Stimulated activated naive CD8-positive, alpha-beta T cell treated with anti-CD3 and anti-CD28 coated beads, Interleukin-15, Interleukin-2, amounts not matched to agents 100 ng/mL and 50 ng/mL, for 24 hours (primary cell): ENCODE data around the gene ZFP28.

Experiments
- H3K27ac Mint-ChIP-seq: one replicate; pipeline ENCODE4 v1.8.0; 2021; ENCODE audit warnings: mild to moderate bottlenecking, mixed read lengths
- H3K27me3 Mint-ChIP-seq: one replicate; pipeline ENCODE4 v1.8.0; 2021; ENCODE audit warnings: mixed read lengths
- H3K36me3 Mint-ChIP-seq: one replicate; pipeline ENCODE4 v1.8.0; 2021; ENCODE audit warnings: low read depth, mixed read lengths
- H3K4me1 Mint-ChIP-seq: one replicate; pipeline ENCODE4 v1.8.0; 2021; ENCODE audit warnings: low read depth, mixed read lengths
- H3K4me3 Mint-ChIP-seq: one replicate; pipeline ENCODE4 v1.8.0; 2021; ENCODE audit warnings: mild to moderate bottlenecking, mixed read lengths
- H3K9me3 Mint-ChIP-seq: one replicate; pipeline ENCODE4 v1.8.0; 2021; ENCODE audit warnings: mixed read lengths

Gene ZFP28

GRCh38 chr19:56538761-56539263 is at the start of gene ZFP28:
Gene ZFP28, plus strand, starts transcription at chr19:56538948. Its CDS starts 71 bp downstream, at chr19:56539019.
- peak within 1 kb of the TSS; percentile 87 for H3K4me3 Mint-ChIP-seq
- peaks cover 18% of the 10 kb centered on the region for H3K4me1 Mint-ChIP-seq
- peak within 1 kb of the TSS; percentile 90 for H3K27ac Mint-ChIP-seq
- peaks cover 46% of the 10 kb centered on the region for H3K9me3 Mint-ChIP-seq
- peaks cover 49% of the 10 kb centered on the region for H3K36me3 Mint-ChIP-seq
- H3K27me3 Mint-ChIP-seq: no peaks in the 10 kb centered on the region

DNA sequence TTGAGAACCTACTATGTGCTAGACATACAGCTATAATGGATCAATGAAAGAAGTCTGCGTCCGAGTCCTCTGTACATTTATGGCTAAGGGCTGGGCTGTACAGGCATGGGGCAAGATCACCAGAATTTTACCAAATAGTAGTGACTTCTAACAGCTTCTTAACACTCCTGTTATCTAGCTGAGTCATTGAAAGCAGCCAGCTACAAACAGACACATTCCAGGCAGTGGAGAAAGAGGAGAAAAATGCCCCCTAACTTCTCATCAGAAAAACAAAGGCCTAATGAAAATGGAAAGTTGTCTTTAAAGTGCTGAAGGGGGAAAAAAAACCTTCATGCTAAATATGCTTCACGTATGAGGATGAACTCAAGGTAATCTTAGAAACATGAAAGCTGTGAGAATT is 47.3 kb upstream of the ZFP28 start:
- H3K4me1 Mint-ChIP-seq: no peaks in the 10 kb centered on the region
- H3K27me3 Mint-ChIP-seq: no peaks in the 10 kb centered on the region
- H3K36me3 Mint-ChIP-seq: peaks cover 52% of the 10 kb centered on the region
- H3K9me3 Mint-ChIP-seq: peaks cover 64% of the 10 kb centered on the region
- no peak overlapping the region for H3K4me3 Mint-ChIP-seq
- H3K27ac Mint-ChIP-seq: no peak overlapping the region

DNA sequence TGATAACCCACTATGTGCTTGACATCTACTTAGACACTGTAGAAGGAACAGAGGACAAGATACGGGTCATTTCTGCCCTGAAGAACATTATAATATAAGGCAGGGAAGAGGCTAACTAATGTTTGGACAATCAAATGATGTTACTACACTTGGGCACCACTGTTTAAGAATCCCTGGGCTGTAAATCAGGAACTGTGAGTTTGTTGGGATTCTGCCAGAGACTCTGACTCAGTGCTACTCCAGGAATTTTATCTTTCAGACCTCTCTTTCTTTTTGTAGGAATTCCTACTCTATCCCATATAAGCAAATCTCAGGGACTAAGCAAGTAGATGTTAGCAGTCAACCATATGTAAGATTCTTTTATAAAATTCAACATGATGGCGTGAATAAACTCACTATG is 34.2 kb upstream of the ZFP28 start:
- Mint-ChIP-seq H3K27me3 (peaks cover 4% of the 10 kb centered on the region), H3K36me3 (peaks cover 18% of the 10 kb centered on the region), H3K4me1 (peaks cover 6% of the 10 kb centered on the region), H3K27ac (no peak overlapping the region), H3K4me3 (no peak overlapping the region), H3K9me3 (peaks cover 30% of the 10 kb centered on the region)

DNA sequence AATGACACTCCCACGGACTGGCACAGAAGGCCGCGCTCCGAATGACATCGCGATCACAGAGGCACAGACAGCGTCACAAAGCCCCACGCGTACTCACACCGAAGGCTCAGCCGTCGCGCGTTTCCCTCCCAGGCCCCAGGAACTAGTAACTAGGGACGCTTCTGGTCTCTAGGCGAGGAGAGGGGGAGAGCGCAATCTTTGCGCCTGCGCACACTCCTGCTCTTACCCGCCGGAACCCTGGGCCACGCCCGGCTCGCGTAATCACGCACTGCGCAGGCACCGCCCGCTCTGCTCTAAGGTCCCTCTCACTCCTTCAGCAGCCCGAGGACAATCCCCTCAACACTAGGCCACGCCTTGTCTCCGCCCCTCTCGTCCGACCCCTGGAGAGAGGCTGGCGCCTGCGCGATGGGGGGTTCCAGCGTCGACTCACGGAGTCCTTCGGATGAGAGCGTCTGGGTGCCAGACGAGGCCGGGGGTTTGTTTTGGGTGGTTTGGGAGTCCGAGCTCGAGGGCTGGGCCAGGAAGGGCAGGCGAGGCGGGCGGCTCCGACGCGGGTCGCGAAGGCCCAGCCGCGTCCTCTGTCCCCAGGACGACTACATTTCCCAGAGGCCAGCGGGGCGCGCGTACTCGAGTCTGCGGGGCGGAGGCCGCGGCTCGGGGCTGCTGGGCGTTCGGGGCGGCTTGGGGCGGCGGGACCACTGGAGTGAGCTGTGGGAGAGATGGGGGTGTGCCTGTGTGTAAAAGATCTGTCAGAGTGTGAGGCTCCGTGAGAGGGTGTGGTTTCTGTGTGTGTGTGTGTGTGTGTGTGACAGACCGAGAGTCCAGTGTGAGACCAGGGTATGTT is 31.1 kb upstream of the ZFP28 start, which contains the start of gene ZNF471:
ZNF471 (plus strand) TSS at position 410 of the 844 bp plus-strand sequence. CDS start 3,717 bp downstream, outside the sequence.
- Mint-ChIP-seq H3K4me1 (peaks cover 6% of the 10 kb centered on the region), H3K27me3 (peaks cover 4% of the 10 kb centered on the region), H3K27ac (no peak within 1 kb of the TSS), H3K9me3 (peaks cover 13% of the 10 kb centered on the region), H3K36me3 (peaks cover 11% of the 10 kb centered on the region), H3K4me3 (no peak within 1 kb of the TSS)

DNA sequence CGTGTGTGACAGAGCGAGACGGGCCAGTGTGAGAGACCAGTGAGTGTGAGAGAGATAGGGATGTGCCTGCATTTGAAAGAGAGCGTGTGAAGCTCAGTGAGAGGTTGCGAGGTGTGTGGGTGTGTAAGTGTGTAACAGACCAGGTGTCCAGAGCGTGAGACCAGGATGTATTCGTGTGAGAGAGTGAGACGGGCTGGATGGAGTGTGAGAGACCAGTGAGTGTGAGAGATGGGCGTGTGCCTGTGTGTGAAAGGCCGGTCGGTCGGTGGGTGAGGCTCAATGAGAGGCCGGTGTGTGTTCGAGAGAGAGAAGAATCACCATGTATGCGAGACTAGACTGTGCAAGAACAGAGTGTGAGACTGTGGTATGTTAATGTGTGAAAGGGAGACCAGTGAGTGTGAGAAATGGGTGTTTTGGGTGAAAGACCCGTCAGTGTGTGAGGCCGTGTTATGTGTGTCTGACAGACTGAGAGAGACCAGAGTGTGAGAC is 30.4 kb upstream of the ZFP28 start:
- Mint-ChIP-seq H3K36me3 (peaks cover 14% of the 10 kb centered on the region), H3K4me1 (peaks cover 6% of the 10 kb centered on the region), H3K27ac (no peak overlapping the region), H3K9me3 (peaks cover 14% of the 10 kb centered on the region), H3K27me3 (peaks cover 4% of the 10 kb centered on the region), H3K4me3 (no peak overlapping the region)

- H3K36me3 Mint-ChIP-seq: peaks cover 55% of the 10 kb centered on the region
- H3K4me1 Mint-ChIP-seq: no peaks in the 10 kb centered on the region
- peaks cover 60% of the 10 kb centered on the region for H3K9me3 Mint-ChIP-seq
- no peak overlapping the region for H3K27ac Mint-ChIP-seq
- H3K4me3 Mint-ChIP-seq: no peak overlapping the region
- no peaks in the 10 kb centered on the region for H3K27me3 Mint-ChIP-seq
Measured at GRCh38 chr19:56525214-56525860, 13.4 kb upstream of the ZFP28 start.

GRCh38 chr19:56537442-56537841 is 1.3 kb upstream of the ZFP28 start:
- Mint-ChIP-seq H3K27ac (peak overlapping the region; percentile 90), H3K9me3 (peaks cover 48% of the 10 kb centered on the region), H3K36me3 (peaks cover 46% of the 10 kb centered on the region), H3K27me3 (no peaks in the 10 kb centered on the region), H3K4me3 (peak overlapping the region; percentile 87), H3K4me1 (peaks cover 18% of the 10 kb centered on the region)

DNA sequence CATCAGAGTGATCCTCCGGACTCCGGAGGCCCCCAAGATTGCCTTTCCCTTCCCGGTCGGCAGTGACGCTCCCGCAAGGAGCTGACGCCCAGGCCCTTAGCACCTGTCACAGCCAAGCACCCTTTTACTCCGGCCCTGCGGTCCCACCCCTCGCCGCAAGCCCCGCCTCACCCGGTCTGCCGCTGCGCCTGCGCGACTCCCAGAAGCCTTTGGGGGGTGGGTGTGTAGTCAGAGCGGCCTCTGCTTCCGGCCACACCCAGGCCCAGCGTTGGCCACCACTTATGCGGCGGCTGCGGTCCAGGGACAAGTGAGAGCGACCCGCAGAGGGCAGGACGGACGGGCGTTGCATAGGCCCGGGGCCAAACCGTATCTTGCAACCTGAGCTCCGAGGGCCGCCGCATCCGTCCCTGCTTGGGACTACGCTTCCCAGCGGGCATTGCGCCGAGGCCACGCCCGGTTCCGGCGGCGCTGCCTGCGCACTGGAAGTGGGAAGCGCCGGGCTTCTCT is 441 bp upstream of the ZFP28 start:
- Mint-ChIP-seq H3K27me3 (no peaks in the 10 kb centered on the region), H3K27ac (peak overlapping the region; percentile 90), H3K9me3 (peaks cover 46% of the 10 kb centered on the region), H3K36me3 (peaks cover 45% of the 10 kb centered on the region), H3K4me1 (peaks cover 18% of the 10 kb centered on the region), H3K4me3 (peak overlapping the region; percentile 87)

- Mint-ChIP-seq H3K4me1 (peaks cover 8% of the 10 kb centered on the region), H3K27me3 (no peaks in the 10 kb centered on the region), H3K4me3 (no peak overlapping the region), H3K9me3 (peaks cover 48% of the 10 kb centered on the region), H3K27ac (no peak overlapping the region), H3K36me3 (peaks cover 80% of the 10 kb centered on the region)
Measured at GRCh38 chr19:56543776-56544175, 5.0 kb downstream of the ZFP28 start.

GRCh38 chr19:56547535-56547934 is 8.8 kb downstream of the ZFP28 start:
- Mint-ChIP-seq H3K4me3 (no peak overlapping the region), H3K36me3 (peaks cover 86% of the 10 kb centered on the region), H3K27ac (no peak overlapping the region), H3K9me3 (peaks cover 47% of the 10 kb centered on the region), H3K4me1 (no peaks in the 10 kb centered on the region), H3K27me3 (no peaks in the 10 kb centered on the region)

DNA sequence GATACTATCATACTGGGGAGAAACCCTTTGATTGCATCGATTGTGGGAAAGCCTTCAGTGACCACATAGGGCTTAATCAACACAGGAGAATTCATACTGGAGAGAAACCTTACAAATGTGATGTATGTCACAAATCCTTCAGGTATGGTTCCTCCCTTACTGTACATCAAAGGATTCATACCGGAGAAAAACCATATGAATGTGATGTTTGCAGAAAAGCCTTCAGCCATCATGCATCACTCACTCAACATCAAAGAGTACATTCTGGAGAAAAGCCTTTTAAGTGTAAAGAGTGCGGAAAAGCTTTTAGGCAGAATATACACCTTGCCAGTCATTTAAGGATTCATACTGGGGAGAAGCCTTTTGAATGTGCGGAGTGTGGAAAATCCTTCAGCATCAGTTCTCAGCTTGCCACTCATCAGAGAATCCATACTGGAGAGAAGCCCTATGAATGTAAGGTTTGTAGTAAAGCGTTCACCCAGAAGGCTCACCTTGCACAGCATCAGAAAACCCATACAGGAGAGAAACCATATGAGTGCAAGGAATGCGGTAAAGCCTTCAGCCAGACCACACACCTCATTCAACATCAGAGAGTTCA is 15.6 kb downstream of the ZFP28 start:
- H3K36me3 Mint-ChIP-seq: peaks cover 77% of the 10 kb centered on the region
- H3K4me3 Mint-ChIP-seq: no peak overlapping the region
- no peaks in the 10 kb centered on the region for H3K27me3 Mint-ChIP-seq
- H3K9me3 Mint-ChIP-seq: peaks cover 54% of the 10 kb centered on the region
- H3K4me1 Mint-ChIP-seq: no peaks in the 10 kb centered on the region
- no peak overlapping the region for H3K27ac Mint-ChIP-seq

DNA sequence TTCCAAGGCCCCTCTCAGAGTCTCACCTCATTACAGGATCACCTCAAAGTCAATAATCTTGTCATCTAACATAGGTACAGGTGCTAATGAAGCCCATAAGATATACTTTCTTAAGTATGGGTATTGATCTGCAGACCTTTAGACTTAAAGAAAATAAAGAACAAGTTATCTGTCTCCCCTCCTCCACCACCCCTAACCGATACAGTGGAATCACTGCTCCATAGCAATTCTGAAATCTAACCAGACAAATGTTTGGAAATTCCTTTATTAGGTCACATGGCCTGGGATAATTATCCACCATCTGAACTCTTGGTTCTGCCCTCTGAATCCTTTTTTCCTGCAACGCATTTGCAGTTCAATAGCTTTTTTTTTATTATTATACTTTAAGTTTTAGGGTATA is 24.0 kb downstream of the ZFP28 start:
- peaks cover 61% of the 10 kb centered on the region for H3K9me3 Mint-ChIP-seq
- no peak overlapping the region for H3K27ac Mint-ChIP-seq
- H3K4me3 Mint-ChIP-seq: no peak overlapping the region
- no peaks in the 10 kb centered on the region for H3K27me3 Mint-ChIP-seq
- peaks cover 13% of the 10 kb centered on the region for H3K4me1 Mint-ChIP-seq
- peaks cover 51% of the 10 kb centered on the region for H3K36me3 Mint-ChIP-seq

DNA sequence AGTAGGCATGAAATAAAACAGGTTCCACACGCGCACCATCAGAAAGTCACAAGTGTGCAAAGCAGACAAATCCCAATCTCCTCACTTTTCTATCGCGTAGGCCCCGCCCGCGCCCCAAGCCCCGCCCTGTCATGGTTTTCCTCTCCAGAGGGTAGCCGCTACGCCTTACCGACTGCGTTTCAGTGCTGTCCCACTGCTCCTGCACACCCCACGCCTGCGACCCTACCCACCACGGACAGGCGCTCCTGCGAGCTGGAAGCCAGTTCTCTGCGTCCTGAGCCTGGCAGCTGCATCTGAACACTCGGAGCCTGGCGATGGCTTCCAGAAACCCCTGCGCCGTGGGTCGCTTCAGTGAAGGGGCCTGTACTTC is 28.1 kb downstream of the ZFP28 start:
- H3K4me3 Mint-ChIP-seq: peak overlapping the region; percentile 97
- peaks cover 71% of the 10 kb centered on the region for H3K36me3 Mint-ChIP-seq
- H3K27ac Mint-ChIP-seq: peak overlapping the region; percentile 91
- H3K27me3 Mint-ChIP-seq: no peaks in the 10 kb centered on the region
- peaks cover 49% of the 10 kb centered on the region for H3K9me3 Mint-ChIP-seq
- peaks cover 17% of the 10 kb centered on the region for H3K4me1 Mint-ChIP-seq

DNA sequence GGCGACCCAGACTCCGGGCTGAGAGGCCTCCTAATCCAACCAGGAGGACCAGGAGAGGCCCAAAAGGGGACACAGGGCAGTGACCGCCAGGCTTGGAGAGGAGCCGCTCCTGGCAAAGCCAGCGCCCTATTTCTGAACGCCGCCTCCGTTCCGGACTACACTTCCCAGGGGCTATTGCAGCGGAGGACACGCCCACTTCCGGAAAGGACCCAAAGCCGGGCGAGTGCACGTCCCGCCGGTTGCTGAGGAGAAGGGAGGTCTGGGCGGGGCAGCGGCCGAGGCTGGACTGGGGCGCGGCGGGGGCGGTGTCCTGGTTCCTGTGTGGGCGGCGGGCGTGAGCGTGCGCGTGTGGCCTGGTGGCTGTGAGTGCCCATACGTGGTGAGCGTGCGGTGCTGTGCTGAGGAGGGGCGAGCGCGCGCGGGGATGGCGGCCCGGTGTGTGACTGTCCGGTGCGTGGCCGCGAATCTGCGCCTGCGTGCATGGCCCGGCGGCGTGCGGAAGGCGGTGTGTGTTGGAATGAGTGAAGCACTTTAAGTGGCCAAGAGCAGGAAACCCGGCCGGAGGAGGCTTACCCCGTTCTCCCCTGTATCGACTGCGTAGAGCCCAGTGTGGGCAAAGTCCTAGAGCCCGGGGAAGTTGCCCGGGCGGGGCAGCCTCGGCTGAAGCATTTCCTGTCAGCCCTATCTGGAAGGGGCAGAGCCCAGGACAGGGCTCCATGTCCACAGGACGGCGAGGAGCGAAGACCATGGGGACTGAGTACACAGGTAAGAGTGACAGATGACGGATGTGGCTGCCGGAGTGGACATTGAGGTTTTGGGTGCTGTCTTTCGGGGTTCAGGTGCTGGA is 28.7 kb downstream of the ZFP28 start, which contains the start of gene ZNF470:
ZNF470 (plus strand) TSS at position 195 of the 847 bp plus-strand sequence. CDS start 2,844 bp downstream, outside the sequence.
- Mint-ChIP-seq H3K36me3 (peaks cover 70% of the 10 kb centered on the region), H3K4me3 (peak within 1 kb of the TSS; percentile 97), H3K4me1 (peaks cover 17% of the 10 kb centered on the region), H3K27me3 (no peaks in the 10 kb centered on the region), H3K27ac (peak within 1 kb of the TSS; percentile 91), H3K9me3 (peaks cover 48% of the 10 kb centered on the region)
